CD4-positive, alpha-beta T cell treated with Interleukin-10 for 1 hour (primary cell): ENCODE results near the gene DTX3.

Experiments
- DNase-seq: peaks from one replicate; pipeline ENCODE4 v3.0.0-alpha.2; 2020

The DTX3 gene

DNA sequence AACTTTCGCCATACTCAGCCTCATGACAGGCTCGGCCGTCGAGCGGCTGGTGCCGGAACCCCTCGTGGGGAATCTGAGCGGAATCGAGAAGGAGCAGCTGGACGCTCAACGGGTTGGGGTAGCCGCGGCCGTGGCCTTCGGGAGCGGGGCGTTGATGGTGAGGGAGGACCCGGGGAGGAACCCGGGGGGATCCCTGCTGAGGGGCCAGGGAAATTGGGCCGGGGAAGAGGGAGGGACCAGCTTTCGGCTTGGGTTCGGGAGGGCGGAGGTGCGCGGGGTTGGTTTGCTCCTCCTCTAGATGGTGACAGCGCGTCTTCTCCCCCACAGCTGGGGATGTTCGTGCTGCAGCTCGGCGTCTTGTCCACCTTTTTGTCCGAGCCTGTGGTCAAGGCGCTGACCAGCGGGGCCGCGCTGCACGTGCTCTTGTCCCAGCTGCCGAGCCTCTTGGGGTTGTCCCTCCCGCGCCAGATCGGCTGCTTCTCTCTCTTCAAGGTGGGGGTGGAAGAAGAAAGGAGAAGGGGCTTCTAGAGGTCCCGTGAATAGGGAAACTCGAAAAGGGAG is 16.4 kb downstream of the DTX3 start:
- DNase-seq = no peak

DNA sequence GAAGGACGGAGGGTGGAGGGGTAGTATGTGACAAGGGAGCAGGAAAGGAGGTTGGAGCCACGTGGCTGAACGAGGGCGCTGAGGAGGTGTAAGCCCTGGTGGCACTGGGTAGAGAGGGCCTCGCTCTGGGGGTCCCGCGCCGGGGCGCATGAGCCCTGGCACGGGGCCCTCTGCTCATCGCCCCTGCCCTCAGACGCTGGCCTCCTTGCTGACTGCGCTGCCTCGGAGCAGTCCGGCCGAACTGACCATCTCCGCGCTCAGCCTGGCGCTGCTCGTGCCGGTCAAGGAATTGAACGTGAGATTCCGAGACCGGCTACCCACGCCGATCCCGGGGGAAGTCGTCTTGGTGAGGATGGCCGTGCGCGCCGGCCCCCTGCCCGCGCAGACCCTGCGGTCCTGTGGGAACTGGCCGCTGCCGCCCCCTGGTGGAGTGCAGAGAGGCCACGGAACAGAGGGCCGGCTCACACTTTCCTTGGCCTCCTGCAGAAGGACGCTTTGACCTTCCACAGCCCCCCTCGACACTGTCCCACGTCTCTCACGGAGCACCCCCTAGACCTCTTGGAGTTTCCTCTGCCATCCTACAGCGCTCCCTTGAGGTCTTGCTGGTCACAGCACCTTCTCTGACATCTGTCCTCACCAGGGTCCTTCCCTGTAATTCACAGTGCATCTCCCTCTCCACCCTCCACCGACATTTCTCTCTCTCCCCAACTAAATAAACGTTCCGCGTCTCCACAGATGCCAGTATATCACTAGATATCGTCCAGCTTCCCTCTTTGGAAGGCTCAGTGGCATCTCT is 17.1 kb downstream of the DTX3 start:
- peak; percentile 62 for DNase-seq

DNA sequence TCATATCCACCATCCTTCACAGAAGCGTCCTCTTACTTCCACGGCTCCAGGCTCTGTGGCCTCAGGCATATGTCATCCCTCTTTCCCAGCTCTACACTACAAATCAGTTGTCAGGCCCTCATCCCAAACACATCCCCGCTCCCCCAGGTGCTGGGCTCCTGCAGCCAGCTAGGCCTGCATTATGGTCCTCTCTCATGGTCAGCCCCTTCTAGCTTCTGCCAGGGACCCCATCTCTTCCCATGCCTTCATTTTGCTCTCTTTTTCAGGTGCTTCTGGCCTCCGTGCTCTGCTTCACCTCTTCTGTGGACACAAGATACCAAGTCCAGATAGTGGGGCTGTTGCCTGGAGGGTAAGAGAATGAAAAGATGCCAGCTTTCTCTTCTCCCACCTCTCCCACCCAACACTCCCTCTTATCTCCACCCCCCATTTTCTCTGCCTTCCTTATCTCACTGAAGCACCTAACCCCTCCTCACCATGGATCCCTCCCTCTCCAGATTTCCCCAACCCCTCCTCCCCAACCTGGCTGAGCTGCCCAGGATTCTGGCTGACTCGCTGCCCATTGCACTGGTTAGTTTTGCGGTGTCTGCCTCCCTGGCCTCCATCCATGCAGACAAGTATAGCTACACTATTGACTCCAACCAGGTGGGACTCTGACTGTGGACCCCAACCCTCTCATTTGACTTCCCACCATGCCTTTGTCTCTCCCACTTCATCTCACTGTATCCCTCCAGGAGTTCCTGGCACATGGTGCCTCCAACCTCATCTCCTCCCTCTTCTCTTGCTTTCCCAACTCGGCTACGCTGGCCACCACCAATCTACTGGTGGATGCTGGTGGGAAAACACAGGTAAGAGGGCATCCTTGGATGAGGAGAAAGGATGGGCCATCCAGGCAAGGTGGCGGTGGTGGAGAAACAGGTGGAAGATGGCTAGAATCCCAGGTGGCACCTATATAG is 17.9 kb downstream of the DTX3 start:
- no peak for DNase-seq

DNA sequence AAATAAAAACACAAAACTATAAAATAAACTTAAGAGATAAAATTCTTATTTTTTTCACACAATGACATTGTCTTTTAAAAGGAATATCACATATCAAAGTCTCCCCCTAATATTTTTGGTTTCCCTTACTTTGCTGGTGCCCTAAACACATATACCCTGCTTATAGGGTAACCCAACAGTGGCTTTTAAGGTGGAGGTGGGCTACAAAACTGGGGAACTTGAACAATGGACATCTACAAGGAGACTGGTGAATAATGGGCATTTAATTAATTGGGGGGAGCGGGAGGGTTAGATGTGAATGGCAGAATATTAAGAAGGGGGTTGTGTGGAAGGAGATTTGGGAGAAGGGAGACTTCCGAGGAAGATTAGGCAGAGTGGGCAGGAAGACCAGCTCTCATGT is 18.8 kb downstream of the DTX3 start:
- DNase-seq = no peak

DNA sequence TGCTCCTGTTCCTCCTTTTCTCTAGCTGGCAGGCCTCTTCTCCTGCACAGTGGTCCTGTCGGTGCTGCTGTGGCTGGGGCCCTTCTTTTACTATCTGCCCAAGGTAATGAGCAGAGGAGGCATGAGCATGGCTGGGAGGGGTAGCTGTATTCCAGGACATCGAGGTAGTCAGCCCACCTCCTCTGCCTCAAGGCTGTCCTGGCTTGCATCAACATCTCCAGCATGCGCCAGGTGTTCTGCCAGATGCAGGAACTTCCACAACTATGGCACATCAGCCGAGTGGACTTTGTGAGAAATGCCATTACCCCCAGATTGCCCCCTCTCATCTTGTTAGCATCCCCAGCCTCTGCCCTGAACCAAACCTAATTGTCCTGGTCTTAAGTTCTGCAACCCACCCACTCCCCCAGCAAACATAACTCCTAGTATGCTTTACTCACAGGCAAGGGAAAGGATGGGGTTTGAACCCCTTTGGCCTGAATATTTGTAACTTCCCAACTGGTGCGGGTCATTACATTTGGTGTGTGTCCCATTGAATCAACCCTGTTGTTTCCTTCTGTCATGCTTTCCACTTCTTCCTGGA is 19.3 kb downstream of the DTX3 start:
- DNase-seq = no peak

DNA sequence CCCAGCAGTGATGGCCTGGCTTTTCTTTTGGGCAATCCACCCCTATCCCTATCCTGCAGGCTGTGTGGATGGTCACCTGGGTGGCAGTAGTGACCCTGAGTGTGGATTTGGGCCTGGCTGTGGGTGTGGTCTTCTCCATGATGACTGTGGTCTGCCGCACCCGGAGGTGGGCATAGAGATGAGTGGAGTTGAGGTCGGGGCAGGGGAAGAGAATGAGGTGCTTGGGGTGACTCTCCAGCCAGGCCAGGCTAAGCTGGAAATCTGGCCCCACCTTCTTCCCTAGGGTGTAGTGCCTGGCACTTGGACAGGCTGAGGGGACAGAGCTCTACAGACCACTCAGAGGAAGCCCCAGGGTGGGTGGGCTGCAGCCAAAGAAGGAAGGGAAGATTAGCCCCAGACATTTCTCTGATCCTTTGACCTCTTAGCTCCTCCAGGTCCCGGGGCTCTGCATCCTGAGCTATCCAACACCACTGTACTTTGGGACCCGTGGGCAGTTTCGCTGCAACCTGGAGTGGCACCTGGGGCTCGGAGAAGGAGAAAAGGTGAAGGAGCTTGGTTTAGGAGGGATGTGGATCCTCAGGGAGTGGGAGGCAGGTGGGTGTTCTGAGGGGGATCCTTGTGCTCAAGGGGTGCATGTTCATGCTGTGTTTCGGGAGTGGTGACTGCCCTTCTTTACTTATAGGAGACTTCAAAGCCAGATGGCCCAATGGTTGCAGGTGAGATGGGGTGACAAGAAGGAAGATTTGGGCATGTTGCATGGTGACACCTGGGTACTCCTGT is 20.0 kb downstream of the DTX3 start:
- no peak for DNase-seq

DNA sequence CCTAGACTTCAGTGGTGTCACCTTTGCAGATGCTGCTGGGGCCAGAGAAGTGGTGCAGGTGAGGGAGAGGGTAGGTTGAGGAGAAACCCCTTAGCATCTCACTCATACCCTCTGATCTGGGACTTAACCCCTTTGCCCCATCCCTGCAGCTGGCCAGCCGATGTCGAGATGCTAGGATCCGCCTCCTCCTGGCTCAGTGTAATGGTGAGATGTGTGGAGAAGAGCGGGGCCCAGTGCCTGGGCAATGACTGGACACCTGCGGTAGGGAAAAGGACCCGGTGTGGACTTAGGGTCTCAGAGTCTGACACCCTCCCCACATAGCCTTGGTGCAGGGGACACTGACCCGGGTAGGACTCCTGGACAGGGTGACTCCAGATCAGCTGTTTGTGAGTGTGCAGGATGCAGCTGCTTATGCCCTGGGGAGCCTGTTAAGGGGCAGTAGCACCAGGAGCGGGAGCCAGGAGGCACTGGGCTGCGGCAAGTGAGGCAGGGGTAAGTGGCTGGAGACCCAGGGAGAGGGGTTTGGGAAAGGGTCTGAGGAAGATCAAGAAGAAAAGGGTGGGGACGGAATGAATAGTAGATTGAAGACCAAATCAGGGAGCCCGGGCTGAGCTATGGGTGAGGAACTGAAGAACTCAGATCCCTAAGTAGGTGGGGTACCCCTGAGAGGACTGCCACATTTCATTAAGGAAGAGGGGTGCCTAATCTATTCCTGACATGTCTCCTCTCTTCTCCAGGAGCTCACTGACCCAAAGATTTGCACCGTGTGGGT is 20.8 kb downstream of the DTX3 start:
- DNase-seq = no peak

DNA sequence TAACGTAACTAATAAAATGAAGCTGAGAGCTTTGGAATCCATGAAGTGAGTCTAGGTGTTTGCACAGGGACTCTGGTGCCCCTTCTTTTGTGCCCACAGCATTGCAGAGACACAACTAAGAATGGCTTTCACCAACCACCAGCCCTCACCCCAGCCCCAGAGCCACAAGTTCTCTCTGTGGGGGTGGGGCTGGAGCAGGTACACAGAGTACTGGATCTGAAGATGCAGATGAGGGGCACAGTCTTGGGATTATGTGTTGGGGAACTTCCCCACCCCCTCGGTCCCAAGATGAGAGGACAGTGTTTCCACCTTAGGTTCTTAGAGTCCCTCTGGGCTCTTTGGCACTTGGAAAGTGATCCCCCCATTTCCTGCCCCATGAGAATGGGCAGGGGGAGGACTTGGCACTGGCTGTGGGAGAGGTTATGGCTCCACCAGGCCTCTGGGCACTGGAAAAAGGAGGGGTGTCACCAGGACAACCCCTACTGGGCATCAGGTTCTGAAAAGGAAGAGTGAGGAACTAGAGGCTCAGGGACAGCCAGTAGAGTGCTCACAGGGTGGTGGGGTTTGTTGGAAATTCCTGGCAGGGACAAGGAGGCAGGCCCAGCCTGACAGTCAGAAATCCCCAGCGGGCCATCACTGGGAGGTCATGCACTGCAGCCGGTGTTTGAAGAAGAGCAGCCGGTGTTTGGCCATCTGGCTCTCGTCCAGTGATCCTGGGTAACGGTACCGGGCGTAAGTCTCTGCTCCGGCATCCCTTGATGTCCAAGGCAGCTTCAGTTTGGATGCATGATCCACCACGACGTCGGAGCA is 21.7 kb downstream of the DTX3 start:
- DNase-seq = no peak

DNA sequence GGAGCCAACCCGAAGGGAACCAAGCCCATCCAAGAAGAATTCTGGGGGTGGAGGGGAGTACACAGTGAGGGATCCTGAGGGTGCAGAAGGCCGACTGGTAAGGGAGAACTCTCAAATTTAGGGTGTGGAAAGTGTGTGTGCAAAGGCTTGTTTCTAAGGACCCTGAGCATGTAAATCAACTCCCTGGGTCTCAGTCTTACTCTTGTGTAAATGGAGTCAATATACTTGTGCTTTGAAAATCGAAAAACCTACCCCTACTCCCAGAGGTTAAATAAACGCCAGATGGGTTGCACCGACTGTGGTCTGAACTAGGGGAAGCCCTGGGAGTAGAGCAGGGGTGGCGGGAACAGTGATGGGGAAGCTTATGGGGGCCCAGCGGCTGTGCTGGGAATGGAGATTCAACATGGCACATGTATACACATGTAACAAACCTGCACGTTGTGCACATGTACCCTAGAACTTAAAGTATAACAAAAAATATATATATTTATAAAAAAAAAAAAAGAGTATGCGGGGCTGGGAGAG is 22.4 kb downstream of the DTX3 start:
- no peak for DNase-seq

DNA sequence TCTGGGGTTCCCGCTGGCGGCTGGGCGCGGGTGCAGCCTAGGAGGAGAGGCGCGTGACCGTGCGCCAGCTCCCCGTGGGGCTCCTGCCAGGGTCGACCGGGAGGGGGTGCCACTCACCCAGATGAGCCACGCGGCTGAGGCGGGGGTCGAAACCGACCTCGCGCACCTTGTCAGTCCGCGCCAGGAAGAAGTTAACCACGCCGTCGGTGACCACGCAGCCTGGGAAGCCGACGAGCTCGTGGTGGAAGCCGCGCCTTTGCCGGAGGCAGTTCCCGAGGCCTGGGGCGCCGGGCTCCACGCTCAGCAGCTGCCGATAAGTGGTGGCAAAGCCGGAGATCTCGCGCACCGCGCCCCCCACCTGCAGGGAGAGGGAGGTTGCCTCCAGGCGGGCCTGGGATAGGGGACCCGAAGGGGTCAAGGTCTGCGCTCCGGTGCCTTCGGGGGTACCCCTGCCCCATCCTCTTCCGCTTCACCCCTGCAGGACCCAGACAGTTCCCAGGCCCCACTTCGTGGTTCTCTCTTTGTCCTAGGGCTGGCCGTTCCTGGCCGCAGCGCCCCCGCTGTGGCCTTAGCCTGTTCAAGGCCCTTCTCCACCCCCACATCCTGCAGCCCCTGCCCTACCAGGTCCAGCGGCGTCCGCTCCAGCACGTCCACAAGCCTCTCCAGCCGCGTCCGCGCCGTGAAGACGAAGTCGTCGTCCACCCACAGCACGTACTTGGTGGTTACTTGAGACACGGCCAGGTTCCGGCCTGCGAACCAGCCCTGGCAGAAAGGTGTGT is 23.1 kb downstream of the DTX3 start:
- DNase-seq = peak; percentile 27

DNA sequence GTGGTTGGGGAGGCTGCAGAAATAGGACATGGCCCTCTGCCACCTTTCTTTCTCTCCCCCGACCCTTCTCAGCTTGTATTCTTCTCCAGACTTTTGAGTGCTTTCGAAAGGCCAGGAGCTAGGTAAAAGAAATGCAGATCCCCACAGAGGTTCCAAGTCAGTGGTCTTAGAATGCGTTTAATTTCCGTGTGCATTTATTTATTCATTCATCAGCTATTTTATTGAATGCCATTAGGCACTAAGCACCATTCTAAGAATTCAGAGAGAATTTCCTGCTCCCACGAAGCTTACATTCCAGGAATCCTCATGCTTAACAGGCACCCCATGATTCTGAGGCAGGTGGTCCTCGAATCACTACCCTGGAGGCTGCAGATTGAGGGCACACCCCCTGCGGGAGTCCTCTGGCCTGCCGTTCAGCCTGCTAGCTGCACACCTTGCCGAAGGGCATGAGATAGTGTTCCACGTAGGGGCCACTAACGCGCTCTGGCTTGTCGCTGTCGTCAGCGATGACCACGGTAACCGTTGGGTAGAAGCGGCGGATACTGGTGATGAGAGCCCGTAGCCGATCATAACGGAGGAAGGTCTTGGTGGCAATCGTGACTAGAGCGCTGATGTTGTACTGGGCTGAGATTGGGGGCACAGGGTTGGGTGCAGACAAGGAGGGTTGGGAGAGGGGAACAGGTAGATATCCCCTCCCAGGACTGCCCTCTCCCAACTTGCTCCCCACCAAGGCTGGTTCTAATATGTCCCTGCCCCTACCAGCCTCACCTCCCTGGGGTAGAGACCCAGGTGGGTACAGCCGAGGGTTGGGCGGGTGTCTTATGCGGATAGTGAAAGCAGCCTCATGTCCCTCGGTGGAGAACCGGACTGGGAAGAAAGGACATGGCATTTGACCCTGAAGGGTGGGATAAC is 23.9 kb downstream of the DTX3 start:
- DNase-seq = no peak

DNA sequence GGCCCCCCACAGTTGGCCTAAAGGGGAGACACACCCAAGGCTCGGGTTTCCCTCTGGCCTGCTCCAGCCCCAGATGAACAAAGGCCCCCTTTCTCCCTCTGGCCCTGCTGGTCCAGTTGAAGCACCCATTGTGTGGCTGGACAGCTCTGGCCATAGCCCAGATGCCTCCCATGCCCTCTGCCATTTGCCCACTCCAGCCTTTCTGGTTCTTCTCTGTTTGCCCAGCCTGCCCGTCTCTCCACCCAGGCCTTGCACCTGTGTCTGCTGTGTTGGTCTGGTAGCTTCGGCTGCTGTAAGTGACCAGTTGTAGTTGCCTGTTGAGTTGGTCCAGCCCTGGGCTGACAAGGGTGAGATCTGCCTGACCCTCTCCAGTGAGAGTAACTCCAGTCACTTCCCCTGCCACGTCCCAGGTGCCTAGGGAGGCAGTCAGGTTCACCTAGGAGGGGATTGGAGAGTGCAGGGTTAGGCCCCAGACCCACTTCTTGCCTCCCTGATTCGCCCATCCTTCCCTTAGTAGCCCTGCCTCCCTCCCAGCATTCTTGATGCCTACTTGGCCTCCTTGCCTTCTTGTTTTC is 25.4 kb downstream of the DTX3 start:
- DNase-seq = no peak

DNA sequence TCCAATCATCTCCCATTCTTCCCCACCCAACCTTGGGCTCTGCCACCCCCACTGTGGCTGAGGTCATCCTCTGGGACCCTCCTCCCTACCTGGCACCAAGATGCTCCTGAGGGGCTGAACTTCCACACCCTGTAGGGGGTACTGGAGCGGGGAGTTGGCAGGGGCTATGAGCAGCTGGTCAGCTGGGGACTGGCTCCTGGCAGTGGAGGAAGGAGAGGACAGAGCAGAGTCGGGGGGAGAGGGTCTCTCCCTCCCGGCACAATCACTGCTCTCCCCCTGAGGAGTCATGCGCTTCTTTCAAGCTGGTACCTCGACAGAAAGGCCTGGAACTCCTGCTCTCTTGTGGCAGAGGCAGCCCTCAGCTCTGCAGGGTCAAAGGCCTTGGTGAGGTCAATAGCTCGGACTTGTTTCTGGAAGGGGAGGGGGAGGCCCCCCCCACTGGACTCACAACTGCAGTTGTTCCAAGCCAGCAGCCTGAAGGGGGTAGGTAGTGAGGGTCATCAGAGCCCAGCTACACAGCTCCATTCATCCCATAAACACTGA is 26.3 kb downstream of the DTX3 start:
- DNase-seq = no peak

DNA sequence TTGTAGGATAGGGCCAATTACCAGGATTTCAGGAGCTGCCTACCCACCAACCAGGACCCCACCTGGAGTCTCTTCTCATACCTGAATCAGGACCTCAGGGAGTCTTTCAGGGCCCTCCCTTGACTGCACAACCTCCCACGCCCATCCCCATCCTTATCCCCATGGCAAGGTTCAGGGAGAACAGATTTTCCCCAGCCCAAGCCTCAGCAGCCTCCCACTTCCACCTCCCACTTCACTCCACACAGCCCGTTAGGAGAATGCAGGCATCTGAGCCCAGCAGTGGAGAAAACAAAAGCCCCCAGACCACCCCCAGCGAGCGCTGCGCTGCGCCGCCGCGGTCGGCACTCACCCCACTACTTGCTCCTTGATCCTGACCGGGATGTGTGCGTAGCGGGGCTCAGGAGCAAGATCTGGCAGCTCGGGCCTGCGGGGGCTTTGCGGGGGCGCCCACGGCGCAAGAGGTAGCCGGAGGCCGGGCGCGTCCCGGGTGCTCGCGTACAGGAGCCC is 27.0 kb downstream of the DTX3 start:
- DNase-seq = no peak

DNA sequence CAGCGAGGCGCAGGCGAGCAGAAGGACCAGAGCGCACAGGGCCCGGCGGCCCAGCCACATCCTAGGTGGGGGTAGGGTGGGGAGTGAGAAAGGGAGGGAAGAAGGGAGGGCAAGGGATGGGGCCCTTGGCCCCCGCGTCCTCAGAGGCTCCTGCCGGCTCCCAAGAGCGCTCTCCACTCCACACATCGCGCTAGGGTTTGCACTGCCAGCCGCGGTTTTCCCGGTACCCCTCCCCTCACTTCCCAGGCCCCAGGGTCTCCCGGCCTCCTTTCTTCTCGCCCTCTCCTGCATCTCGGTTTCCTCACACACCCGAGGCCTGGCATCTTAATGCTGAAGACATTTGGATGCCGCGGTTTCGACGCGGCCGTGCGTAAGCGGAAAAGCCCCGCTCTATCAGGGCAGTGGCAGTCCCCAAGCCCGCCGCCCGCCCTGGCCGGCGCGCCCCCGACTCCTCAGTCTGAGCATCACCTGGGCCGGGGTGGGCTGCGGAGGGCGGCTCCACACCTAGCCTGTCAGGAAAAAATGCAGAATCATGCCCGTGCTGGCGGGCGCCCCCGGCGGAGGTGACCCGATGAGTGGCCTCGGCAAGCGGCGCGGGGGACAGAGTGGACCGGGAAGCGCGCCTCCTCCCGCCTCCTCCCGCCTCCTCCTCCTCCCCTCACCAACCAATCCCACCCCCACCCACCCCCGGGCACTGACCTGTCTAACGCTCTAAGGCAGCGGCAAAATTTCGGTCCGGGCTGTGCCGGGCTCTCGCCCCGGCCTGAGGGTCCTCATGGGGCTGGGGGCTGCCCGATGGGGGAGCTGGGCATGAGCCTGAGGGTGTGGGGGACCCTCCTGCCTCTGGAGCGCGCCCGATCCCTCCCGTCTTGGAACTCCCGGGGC is 27.7 kb downstream of the DTX3 start:
- DNase-seq = no peak
